Neural progenitor cell (in vitro differentiated cells): ENCODE measurements around the gene PYCR2.

Source experiments
- CTCF ChIP-seq: fragments of 200-600 bp; sonication (generic); IDR thresholded peaks from 2 replicates; pipeline ENCODE4 v1.5.1; 2017; ENCODE audit warnings: antibody characterized with exemption, mild to moderate bottlenecking
- EZH2 ChIP-seq: fragments of 200-600 bp; sonication (generic); IDR thresholded peaks from 2 replicates; pipeline ENCODE4 v1.6.1; 2017; ENCODE audit warnings: antibody characterized with exemption, mild to moderate bottlenecking, moderate library complexity
- EZH2phosphoT487 ChIP-seq: fragments of 200-600 bp; sonication (generic); IDR thresholded peaks from 2 replicates; pipeline ENCODE4 v1.6.1; 2017; ENCODE audit warnings: antibody characterized with exemption

- TF ChIP-seq CTCF (no peak), EZH2 (no peak), EZH2phosphoT487 (no peak)
These were observed 16.5 kb upstream of the PYCR2 start for GRCh38 chr1:225940385-225941151.
